HL-60 (cell line): ENCODE results near the gene CFTR.

ENCODE experiments used
- CTCF ChIP-seq: IDR thresholded peaks from one replicate; pipeline ENCODE4 v1.5.1; 2011; ENCODE audit warnings: low read length, control low read depth, inconsistent platforms; ENCODE audit not compliant: insufficient read depth
- GABPA ChIP-seq: IDR thresholded peaks from 2 replicates; pipeline ENCODE4 v1.6.1; 2012; ENCODE audit warnings: low read depth
- SPI1 ChIP-seq: IDR thresholded peaks from 2 replicates; pipeline ENCODE4 v1.6.1; 2012; ENCODE audit warnings: low read depth, mild to moderate bottlenecking, borderline replicate concordance
- TF ChIP-seq, protein P1 (sequence below): IDR thresholded peaks from 2 replicates; pipeline ENCODE4 v1.6.1; 2012; ENCODE audit warnings: low read depth; ENCODE audit not compliant: insufficient replicate concordance

GRCh38 chr7:117673367-117673766 lies 193.5 kb downstream of the CFTR start:
- TF ChIP-seq, protein P1, sequence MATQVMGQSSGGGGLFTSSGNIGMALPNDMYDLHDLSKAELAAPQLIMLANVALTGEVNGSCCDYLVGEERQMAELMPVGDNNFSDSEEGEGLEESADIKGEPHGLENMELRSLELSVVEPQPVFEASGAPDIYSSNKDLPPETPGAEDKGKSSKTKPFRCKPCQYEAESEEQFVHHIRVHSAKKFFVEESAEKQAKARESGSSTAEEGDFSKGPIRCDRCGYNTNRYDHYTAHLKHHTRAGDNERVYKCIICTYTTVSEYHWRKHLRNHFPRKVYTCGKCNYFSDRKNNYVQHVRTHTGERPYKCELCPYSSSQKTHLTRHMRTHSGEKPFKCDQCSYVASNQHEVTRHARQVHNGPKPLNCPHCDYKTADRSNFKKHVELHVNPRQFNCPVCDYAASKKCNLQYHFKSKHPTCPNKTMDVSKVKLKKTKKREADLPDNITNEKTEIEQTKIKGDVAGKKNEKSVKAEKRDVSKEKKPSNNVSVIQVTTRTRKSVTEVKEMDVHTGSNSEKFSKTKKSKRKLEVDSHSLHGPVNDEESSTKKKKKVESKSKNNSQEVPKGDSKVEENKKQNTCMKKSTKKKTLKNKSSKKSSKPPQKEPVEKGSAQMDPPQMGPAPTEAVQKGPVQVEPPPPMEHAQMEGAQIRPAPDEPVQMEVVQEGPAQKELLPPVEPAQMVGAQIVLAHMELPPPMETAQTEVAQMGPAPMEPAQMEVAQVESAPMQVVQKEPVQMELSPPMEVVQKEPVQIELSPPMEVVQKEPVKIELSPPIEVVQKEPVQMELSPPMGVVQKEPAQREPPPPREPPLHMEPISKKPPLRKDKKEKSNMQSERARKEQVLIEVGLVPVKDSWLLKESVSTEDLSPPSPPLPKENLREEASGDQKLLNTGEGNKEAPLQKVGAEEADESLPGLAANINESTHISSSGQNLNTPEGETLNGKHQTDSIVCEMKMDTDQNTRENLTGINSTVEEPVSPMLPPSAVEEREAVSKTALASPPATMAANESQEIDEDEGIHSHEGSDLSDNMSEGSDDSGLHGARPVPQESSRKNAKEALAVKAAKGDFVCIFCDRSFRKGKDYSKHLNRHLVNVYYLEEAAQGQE: no peak
- TF ChIP-seq CTCF: no peak
- TF ChIP-seq SPI1: no peak
- no peak for TF ChIP-seq GABPA
